OCI-M2 (cell line): ENCODE measurements around the gene ZFAND3.

Experiments used
- DNase-seq: peaks from one replicate; lab custom pipeline; 2025; ENCODE audit not compliant: unreplicated experiment; lab: John Stamatoyannopoulos, UW

The ZFAND3 gene

DNA sequence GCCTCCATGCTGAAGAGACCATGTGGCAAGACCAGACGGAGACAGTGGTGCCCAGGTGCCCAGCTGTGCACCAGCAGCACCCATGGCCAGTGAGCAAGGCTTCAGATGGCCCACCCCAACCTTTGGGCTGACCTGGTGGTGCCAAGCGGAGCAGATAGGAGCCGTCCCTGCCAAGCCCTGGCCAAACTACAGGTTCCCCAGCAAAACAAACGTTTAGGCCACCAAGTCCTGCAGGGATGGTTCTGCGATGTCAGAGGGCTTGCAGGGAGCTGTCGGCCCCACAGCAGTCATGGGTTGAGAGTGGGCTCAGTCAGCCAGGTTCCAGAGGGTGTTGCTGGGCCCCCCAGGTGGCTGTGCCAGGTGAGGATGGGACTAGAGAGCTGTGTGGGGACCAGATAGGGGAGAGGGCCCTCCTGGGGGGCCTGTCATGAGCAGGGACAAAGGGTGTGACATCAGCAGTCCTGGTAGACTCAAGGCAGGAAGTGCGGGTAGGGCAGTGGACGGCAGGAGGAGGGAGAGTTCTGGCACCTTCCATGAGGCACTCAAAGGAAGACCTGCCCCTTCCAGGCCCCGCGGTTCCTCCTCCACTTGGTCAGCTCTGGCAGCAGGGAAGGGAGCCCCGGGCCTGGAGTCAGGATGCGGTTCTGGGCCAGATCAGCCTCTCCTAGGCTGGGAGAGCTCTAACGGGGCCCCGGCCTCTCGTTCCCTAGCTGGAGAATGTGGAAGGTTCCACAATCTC lies 342.4 kb downstream of the ZFAND3 start:
- no peak for DNase-seq

DNA sequence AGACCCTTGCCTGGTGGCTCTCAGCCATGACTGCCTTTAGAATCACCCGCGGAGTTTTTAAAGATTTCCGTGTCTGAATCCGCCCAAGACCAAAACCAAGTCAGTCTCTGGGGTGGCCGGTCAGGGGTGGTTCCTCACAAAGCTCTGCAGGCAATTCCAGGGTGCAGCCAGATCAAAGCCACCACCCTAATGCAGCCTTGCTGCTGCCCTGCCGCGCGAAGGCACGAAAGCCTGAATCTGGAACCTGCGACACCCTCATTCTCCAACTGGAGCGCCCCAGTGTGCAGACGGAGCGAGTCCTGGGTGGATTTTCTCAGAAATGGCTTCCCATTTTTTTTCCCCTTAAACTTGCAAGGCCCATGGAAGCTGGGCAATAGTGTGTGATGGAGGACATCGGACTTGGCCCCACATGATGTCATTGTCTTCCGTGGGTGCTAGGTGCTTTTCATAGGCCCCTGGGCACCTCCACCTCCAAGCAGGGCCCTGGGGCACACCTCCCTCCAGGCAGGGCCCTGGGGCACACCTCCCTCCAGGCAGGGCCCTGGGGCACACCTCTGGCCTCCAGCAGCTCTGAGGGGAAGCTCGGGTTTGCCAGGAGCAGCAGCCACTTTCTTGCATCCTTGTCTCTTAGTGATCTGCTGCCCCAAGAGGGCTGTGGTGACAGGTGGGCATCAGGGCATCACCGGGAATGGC lies 343.1 kb downstream of the ZFAND3 start:
- DNase-seq = no peak

DNA sequence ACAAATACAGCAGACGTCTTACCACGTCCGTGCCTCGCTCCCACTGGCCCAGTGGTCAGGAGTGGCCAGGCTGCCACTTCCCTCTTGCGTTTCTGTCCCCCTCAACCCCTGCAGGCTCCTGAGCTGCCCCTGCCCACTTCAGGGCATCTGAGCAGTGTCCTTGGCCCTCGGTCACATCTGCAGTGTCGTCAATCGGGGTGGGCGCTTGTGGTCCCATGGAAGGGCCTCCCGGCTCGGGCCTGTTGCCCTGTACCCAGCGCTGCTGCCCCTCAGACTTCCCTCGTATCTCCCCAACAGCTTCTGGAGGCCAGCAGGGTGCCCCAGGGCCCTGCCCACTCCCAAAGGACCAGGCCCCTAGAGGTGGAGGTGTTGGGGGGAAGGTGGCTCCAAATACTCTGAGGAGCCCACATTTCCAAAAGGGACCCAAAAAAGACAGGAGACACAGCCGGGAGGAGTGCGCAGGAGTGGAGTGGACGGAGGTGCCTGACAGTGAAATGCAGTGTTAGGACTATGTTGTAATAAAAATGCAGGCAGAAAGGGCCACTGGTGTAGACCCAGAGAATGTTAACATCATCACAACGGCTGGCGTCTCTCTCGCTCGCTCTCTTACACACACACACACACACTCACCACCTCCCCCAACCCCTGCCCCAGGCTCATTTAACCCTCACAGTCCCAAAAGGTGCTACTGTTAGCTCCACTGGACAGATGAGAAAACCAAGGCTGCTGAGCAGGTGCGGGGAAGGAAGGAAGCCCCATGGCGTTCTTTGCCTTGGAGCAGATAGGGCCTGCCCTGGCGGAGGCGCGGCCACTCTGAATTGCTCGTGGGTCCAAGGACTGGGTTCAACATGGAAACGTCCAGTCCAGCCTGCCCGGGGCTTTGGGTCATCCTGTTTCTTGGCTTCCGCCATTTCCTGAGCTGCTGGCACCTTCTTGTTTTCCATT lies 343.9 kb downstream of the ZFAND3 start:
- no peak for DNase-seq

DNA sequence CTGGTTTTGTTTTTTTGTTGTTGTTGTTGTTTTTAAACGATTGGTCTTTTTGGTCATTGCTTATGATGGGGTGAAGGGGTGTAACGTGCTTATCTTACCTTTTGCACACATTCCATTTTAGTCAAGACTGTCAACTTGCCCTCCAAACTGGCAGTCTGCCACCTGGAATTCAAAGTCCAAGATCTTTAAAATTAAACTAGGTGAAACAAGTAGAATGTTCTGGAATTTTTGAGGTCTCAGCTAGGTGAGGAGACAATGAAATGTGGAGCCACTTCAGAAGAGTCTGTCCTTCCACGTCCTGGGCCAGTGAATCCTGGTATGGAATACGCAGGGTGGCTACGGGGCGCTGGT lies 344.6 kb downstream of the ZFAND3 start:
- DNase-seq = no peak

DNA sequence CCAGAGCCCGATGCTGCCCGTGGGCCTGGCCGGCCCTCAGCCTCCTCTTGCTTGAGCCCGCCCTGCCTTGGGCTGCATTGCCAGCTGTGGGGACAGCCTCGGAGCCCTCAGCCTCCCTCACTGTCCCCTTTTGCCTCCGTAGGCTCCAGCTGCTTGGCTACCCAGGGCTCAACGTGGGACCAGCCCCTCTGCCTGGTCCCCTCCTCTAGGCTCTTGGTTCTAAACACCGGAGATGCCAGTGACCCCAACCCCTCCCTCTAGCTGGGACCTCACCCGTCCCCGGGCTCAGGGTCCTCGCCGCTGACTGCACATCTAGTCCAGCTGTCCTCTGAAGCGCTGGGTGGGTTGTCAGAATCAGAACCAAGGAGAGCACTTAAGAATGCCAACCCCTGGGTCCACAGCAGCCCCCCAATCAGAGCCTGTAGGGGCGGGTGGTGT lies 345.2 kb downstream of the ZFAND3 start:
- no peak for DNase-seq

DNA sequence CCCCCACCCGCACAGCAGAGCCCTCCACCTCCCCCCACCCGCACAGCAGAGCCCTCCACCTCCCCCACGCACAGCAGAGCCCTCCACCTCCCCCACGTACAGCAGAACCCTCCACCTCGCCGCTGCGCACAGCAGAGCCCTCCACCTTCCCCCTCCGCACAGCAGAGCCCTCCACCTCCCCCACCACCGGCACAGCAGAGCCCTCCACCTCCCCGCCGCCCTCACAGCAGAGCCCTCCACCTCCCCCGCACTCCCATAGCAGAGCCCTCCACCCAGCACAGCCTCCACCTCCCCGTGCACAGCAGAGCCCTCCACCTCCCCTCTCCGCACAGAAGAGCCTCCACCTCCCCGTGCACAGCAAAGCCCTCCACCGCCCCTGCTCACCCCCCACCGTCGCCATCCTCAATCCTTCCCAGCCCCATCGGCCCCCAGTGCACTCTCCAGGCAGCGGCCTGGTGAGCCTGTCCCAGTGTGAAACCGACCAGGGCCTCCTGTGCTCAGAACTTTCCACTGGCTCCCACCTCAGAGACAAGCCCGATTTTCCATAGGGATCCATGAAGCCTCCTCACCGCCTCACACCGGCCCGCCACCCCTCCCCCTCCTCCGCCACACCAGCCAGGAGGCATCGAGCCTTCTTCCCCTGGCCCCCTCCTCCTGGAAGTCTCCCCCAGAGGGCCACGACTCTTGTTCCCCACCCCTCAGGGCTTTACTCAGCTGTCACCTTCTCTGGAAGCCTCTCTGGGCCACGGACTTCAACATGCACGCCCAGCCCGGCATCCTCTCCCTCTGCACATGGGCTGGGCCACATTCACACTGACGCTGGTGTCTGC lies 347.1 kb downstream of the ZFAND3 start:
- DNase-seq = no peak

DNA sequence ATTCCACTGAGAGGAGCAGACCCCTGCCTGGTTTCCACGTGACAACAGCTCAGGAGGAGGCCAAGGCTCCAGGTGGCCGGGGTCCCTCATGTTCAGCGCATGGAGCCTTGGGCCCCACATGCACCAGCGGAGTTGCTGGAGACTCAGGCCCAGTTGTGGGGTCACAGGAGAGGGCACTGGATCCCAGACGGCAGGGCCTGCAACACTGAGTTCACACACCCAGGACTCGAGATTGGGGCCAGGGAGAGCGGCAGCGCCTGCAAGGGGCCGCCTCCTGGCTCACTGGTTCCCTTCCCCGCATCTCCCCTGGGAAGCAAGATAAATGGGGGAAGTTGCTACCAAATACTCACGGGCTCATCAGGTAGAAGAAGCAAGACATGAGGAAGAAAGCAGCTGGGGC lies 348.1 kb downstream of the ZFAND3 start:
- DNase-seq = no peak

DNA sequence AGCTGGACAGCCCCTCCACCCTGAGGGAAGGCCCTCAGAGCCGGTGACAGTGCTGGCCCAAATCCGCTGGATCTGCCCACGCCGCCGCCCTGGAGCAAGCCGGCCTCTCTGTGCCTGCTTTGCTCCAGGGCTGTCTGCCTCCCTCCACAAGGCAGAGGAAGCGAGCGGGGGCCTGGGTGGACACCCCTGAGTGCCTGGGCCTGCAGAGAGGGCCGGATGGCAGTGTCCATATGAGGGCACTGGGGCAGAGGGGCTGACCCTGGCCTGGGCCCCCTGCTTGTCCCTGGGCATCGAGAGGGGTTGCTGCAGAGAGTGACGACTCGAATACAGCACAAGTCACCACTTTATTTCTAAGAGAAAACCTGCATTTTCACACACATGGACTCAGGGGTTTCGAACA lies 348.6 kb downstream of the ZFAND3 start:
- DNase-seq = no peak

DNA sequence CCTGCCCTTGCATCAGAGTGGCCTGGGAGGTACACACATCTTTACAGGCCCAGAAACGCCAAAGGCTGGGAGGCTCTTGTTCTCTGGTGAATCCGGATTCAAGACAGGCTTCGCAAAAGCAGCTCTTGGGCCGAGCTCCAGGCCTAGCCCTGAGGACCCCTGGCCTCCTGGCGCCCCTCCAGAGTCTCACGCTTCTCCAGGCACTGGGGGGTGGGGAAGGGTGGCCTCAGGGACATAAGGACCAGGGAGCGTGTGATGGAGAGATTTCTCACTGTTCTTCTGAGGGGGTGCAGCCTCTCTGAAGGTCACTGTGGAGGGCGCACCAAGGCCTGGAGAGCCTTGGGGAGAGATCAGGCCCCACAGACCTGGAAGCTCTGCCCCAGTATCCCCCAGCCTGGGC lies 349.2 kb downstream of the ZFAND3 start:
- no peak for DNase-seq

DNA sequence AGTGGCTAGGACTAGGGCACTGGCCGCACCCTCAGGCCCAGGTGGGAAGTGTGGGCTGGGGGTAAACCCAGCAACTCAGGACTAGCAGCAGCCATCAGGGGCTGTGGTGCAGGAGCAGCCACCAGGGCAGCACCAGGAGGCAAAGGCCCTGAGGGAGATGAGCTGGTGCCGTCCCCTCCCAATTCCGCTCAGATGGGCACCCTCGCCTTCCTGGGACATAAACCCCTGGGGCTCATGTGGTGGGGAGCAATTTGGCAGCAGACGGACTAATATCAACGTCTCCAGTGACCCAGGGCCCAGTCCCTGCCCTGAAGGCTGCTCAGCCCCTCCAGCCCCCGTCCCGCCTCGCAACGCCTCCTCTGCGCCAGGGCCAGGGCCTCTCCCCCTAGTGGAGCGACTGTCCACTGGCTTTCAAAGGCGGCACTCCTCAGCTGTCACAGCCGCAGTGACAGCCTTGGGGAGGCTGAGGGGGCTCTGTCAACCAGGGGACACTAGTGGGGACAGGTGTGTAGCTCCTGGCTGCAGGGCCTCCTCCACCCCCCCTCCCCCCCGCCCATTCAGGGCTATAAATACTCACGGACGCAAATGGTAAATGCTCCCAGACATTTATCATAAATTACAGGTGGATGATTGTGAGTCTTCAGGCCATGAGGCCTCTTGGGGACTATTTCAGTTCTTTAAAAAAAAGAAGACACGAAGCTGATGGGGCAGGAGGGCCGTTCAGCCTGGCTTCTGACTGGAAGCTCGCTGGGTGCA lies 349.9 kb downstream of the ZFAND3 start:
- no peak for DNase-seq

DNA sequence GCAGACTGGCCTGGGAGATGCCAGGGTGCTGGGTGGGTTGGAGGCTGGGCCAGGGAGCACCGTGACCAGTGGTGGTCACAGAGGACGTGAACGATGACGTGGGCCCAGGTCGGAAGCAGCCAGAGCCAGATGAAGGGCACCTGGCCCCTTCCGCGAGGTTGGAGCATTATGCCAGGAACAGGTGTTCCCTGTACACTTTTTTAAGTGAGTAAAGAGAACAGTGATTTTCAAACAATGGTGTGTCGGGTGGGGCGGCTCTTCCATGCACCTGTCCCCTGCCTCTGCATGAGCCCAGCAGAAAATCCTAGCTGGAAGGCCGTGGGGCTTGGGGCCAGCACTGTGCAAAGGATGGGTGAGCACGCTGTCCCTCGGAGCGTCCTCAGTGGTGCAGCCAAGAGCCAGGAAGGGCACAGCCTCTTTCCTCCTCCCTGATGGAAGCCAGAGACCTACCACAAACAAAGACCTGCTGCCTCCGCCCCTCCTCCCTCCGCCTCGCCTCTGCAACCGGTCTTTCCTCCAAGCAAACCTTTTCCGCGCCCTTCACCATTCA lies 350.5 kb downstream of the ZFAND3 start:
- DNase-seq = no peak

DNA sequence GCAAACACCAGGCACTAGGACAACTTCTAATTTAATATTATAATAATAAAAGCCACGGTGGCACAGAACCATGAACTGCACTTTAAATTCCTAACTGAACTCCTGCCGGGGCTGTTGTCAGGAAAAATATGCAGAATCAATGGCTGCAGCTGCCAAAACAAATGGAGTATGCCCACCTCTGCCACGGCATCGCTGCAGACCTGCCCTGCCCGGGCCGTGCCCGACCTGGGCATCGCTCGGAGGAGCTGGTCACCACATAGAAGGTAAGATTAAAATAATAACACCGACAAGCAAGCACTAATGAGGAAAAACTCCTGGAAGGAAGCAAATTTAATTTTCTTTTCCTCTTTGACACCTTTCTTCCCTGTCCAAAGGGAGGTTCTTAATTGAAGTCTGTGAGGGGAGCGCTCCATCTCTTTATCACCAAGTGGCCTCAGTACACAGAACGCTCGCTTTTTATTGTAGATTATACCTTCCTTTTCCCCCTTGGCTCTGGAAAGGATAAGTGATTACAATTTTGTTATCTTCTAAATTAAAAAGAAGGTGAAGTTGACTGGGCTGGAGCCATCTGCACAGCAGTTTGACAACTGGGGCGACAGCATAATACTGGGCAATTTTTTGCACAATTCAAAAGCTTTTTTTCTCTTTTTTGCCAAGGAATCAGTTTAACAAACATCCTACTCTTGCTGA lies 351.3 kb downstream of the ZFAND3 start:
- DNase-seq = no peak

DNA sequence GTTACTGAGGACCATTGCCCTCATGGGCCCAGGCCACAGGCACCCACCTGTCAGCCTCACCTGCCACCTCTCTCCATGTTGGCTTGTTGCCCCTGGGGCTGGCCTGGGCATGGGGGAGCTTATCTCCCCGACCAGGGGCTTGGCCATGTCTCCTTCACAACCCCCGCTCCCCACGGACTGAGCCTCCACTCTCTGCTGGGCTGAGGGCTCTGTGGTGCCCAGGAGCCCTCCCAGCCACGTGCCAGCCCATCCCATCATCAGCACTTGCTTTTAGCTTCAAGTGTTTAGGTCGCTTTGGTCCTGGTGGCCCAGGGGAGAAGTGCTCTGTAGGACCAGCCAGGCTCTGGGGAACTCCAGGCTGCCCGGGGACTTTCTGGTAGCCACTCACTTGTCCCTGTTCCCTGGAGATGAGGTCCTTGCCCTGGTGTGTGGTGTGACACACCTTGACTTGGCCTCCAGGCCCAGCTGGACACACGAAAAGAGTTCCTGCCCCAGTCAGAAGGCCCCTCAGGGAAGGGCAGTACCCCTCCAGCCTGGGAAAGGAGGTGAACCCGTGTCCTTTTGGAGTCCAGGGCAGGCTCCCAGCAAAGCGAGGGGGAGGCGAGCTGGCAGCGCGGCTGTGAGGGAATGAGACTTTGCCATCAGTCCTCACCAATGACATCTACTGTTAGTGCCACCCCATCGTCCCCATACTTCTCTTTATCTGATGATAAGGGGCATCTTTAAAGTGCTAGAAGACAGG lies 352.6 kb downstream of the ZFAND3 start:
- no peak for DNase-seq

DNA sequence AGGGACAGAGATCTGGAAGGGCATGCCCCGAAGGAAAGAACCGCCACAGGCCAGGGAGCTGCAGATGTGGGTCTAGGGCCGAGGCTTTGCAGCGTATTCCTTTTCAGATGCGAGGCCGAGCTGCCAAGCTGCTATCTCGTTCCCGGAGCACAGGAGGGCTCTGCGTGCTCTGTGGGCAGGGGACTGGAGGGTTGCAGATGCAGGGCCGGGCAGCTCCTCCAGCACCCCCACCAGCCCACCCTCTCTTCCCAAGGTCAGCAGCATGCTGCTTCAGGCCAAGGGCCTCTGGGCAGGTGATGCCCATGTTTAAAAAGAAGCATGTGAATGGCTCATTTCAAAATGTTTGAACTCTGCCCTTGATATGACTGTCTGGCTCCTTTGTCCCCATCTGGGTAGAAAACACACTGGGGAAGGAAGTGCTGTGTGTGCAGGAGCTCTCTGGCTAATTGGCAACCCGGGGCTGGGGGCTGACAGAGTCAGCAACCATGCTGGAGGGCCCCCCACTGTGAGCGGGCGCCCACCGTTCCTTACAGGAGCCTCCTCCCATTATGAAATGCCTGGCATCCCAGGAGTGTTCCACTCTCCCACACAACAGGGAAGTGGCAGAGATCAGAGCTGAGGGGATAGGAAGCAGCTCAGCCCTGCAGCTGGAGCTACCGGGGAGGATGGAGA lies 353.3 kb downstream of the ZFAND3 start:
- DNase-seq = no peak

DNA sequence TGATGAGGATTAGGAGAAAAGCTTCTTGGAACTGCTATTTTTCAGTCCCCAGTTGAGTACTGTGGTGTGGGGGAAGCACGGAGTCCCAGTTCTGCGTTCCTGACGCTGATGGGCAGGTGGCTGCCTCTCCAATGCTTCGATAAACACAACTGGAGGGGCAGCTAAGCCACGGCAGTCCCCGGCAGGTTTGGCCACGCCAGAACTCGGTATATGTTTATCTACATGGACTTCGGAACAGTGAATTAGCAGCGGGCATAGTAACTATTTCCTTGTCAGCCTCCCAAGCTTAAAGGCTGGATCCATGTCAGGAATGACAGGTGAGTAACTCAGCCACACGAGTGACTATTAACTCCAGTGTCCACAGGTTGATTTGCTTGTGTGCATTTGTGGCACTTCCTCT lies 354.4 kb downstream of the ZFAND3 start:
- no peak for DNase-seq

DNA sequence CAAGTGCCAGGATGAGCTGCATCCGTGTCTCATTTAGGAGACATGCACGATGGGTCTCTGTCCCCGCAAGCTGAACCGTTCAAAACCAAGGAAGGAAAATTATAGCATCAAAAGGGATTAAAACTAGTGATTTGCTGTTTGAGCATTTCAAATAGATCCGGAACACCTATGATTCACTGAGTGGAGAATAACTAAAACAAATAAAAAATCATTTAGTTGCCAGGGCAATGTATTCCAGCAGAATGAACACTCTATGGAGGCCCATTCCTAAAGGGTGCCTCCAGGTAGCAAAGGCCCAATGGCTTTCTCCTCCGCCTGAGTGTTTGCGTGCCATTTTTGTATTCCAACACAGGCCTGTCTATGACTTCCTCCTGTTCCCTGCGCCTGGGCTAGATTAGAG lies 354.8 kb downstream of the ZFAND3 start:
- DNase-seq = no peak

DNA sequence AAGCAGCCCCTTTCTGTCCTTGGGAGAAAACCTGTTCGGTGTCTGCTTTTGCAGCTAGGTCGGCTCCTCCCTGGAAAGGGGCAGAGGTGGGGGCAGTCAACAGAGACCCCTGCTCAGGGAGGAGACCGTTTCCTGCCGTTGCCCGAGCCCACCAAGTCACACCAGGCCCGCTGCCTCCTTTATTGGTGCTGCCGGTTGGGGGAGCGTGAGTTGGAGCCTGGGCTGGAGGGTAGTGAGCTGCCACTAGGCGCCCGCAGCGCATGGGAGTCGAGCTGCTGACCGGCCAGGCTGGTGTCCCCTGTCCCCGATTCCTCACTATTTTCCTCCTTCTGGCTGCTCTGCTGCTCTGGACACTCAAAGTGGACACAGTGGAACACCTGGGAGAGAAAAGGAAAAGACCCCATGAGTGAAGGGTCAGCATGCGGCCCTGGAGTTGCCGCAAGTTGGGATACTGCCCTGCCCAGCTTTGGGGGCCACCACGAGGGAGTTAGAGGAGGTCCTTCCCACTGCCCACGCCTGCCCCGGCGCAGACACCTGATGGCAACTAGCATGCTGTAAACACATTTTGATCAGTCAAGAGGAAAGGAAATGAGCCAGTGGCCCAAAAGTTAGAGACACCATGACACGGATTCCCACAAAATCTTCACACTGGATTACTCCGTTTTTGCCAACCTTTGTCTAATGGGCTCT lies 355.4 kb downstream of the ZFAND3 start:
- DNase-seq = no peak
